HG02610 (cell line): ENCODE results near the gene ZNF536.
"Not testable (repeated sequence)": the region's sequence is repeated elsewhere in the genome, so short reads cannot be mapped to it uniquely, and the experiment has no call there.

Source experiments
- ATAC-seq: cut with Tn5 transposase; IDR thresholded peaks from one replicate; pipeline ENCODE4 v1.9.1; 2021; ENCODE audit warnings: mild to moderate bottlenecking, moderate library complexity; ENCODE audit not compliant: unreplicated experiment

The ZNF536 gene

GRCh38 chr19:30443531-30444252 lies 71.5 kb downstream of the ZNF536 start:
- ATAC-seq = no peak

DNA sequence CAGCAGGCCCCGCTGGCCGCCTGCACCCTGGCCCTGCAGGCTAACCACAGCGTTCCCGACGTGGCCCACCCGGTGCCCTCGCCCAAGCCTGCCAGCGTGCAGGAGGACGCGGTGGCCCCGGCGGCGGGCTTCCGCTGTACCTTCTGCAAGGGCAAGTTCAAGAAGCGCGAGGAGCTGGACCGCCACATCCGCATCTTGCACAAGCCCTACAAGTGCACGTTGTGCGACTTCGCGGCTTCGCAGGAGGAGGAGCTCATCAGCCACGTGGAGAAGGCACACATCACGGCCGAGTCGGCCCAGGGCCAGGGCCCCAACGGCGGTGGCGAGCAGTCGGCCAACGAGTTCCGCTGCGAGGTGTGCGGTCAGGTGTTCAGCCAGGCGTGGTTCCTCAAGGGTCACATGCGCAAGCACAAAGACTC lies 72.1 kb downstream of the ZNF536 start:
- no peak for ATAC-seq

DNA sequence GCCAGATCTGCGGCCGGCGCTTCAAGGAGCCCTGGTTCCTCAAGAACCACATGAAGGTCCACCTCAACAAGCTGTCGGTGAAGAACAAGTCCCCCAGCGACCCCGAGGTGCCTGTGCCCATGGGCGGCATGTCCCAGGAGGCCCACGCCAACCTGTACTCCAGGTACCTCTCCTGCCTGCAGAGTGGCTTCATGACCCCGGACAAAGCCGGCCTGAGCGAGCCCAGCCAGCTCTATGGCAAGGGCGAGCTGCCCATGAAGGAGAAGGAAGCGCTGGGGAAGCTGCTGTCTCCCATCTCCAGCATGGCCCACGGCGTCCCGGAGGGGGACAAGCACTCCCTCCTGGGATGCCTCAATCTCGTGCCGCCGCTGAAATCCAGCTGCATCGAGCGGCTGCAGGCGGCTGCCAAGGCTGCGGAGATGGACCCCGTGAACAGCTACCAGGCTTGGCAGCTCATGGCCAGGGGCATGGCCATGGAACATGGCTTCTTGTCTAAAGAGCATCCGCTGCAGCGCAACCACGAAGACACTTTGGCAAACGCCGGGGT lies 72.6 kb downstream of the ZNF536 start:
- ATAC-seq = no peak

DNA sequence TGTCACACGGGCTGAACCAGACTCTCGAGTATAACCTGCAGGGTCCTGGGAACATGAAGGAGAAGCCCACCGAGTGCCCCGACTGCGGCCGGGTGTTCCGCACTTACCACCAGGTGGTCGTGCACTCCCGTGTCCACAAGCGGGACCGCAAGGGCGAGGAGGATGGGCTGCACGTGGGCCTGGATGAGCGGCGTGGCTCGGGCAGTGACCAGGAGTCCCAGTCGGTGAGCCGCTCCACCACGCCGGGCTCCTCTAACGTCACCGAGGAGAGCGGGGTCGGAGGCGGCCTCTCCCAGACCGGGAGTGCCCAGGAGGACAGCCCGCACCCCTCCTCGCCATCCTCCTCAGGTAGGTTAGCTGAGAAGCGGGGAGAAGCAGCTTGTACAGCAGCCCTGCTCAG lies 73.2 kb downstream of the ZNF536 start:
- no peak for ATAC-seq

- not testable (repeated sequence) for ATAC-seq
These were observed 73.9 kb downstream of the ZNF536 start for GRCh38 chr19:30446120-30446519.

DNA sequence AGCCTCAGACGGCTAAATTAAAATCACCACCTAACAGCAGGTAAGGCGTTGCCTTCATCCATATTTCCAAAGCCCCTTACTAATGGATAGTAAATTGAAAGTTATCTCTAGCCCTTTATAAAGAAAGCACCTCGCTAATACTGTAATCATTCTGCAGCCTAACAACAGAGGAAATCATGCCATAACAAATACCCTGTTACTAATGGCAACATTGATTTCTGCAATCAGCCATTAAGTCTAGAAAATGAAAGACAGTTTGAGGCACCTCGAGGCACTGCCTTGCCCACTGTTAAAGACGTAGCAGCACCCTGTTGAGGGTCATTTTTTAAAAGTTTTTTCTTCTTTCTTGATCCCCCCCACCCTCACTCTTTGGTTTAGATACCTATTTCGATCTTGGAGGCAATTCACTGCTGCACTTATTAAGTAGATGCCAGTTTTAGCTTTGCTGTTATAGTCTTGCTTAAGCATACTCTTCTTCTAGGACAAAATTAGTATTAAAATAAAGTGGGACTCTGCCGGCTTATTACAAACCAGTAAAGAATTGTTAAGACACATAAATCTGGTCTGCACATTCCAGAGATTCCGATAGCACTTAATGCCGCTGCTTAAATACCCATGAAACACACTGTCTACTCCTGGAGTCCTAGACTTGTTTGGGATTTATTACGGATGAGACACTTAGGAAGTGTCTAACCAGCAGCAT lies 74.8 kb downstream of the ZNF536 start:
- no peak for ATAC-seq

- no peak for ATAC-seq
These were observed 75.3 kb downstream of the ZNF536 start for GRCh38 chr19:30447553-30447870.

DNA sequence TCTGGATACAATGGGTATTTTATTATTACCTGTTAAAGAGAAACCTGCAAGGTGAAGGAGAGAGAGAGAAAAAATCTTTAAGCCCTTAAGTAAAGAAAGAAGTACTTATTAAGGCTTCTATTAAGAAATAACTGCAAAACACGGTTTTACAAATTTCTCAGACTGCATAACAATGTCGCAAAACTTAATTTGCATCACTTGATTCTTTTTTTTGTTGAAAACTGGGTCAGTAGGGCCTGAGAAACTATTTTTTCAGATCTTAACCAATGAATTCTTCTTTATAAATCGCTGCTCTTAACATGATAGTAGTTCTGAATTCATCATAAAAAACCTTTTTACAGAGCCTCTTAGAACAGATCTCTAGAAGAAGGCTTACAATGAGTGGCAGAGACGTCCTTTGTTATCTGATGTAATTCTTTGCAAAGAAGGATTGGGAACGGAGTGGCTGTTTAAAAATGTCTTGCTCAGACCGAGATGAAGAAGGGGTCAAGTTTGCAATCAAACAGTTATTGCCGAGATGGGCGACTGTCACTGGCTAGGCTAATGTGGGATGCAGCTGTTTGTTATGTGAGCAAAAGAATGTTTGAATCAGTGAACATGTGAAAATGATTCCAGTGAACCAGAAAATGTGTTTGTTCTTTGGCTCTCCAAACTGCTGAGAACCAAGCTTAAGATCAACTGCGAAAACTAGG lies 76.3 kb downstream of the ZNF536 start:
- ATAC-seq = no peak

DNA sequence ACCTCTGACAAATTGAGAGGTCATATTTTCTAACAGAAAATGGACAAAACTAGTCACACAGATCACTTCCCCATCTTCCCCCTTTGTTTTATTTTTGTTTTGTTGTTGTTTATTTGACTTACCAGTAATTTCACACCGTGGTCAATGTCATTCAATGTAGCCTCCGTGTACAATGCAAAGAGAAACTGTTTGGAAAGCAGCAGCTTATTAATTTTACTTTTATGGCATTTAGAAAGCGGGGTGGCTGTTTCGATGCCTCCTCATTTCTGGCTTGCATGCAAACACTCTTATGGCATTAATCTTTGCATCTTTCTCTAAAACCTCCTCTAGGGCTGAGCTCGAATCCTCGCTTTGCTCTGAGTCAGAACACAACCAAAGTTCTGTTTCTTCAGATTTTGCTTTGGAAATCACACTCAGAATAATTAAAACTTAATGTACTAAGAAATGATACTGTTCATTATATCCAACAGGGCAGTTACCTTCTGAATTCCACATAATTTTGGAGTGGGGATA lies 77.0 kb downstream of the ZNF536 start:
- no peak for ATAC-seq

DNA sequence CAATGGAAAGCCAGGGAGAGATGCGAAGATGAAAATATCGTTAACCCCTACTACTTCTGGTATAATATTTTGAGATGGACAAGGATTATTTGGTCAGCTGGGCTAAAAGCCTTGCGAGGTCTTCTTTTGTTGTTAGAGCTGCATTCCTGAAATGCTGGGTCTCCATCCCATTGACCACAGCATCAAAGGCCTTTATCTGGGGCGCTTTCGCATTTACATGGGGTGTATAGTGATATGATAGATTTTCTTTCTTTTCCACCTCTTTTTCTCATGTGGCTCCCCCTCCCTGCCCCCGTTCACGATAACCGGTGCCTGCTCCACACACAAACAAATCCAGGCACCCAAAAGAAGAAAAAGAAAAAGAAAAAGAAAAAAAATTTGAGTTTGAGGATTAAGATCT lies 77.5 kb downstream of the ZNF536 start:
- no peak for ATAC-seq

- no peak for ATAC-seq
These were observed 77.9 kb downstream of the ZNF536 start for GRCh38 chr19:30450100-30450499.

GRCh38 chr19:30450835-30451321 lies 78.7 kb downstream of the ZNF536 start:
- ATAC-seq = no peak

DNA sequence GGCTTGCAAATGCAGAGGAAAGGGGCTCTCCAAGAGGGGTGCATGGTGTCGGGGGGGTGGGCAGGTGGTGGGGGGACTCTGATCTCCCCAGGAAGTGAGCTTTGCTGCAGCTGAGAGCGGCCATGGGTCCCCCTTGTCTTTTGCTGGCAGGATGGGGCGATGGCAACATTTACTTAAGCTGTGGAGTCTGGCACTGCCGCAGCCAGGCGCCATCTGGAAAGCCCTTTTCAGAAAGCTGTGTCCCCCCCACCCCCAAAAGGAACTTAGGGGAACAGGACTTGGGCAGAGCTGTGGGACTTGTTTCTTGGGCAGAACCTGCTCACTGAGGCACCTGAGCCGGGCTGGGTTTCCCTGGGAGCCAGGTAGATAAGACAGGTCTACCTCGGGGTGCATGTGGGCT lies 80.7 kb downstream of the ZNF536 start:
- ATAC-seq = no peak

- no peak for ATAC-seq
These were observed 81.6 kb downstream of the ZNF536 start for GRCh38 chr19:30453743-30454142.

DNA sequence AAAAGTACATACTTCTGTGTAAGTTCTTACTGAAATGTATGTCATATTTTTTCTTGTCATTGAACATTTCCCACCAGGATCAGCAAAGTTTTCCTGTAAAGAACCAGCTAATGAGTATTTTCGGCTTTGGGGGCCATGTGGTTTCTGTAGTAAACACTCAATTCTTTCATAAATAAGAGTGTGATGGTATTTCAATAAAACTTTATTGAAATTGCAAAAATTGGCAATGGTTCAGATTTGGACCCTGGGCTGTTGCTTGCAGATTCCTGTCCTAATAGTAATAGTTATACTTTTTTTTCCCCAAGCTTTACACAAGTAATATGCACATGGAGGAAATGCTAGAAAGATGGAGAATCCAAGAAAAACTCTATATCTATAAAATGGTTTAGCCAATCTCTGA lies 83.7 kb downstream of the ZNF536 start:
- ATAC-seq = no peak

DNA sequence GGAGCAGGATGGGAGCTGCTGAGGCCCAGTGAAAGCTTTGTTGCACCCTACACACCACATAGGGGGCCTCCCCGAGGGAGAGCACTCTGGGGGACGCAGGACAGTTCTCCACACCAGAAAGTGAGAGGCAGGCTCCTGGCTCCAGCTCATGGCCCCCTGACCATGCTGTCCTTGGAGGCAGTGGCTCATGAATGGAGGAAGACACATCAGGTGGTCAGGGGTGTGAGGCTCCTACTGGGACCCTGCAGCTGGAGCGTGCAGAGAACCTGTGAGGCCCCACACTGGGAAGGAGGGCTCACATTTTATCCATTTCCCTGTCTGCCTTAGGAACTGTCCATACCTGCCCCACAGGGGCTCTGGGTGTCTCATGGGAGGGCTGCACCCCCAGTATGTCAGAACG lies 85.3 kb downstream of the ZNF536 start:
- ATAC-seq = no peak

- no peak for ATAC-seq
These were observed 87.7 kb downstream of the ZNF536 start for GRCh38 chr19:30459859-30460258.

DNA sequence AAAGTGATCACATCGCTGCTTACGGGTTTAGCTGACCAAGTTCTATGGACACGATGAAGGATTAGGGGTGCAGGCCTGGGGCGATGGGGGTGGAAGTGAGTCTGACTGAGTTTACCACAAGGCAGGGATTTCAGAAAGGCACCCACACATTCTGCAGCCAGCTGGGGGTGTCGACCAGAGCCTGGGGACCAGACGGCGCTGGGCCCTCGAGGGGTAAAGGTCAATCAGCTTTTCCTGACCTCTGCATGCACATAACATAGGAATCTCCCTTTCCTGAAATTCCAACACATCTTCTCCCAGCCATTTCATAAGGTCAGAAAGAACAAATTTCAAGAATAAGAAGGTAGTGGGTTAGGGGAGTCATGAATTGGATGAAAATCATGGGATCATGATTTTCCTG lies 92.0 kb downstream of the ZNF536 start:
- ATAC-seq = no peak

DNA sequence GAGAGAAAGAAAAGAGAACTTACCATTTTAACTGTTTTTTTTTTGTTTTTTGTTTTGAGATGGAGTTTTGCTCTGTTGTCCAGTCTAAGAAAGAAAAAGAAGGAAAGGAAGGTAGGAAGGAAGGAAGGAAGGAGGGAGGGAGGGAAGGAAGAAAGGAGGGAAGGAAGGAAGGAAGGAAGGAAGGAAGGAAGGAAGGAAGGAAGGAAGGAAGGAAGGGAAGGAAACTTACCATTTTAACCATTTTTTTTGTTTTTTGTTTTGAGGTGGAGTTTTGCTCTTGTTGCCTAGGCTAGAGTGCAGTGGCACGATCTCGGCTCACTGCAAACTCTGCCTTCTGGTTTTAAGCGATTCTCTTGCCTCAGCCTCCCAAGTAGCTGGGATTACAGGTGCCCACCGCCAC lies 94.4 kb downstream of the ZNF536 start:
- not testable (repeated sequence) for ATAC-seq

- ATAC-seq = no peak
These were observed 95.1 kb downstream of the ZNF536 start for GRCh38 chr19:30467239-30467638.

GRCh38 chr19:30469774-30470173 lies 97.6 kb downstream of the ZNF536 start:
- no peak for ATAC-seq
